Smooth muscle cell (in vitro differentiated cells): ENCODE results near the gene FAM227A. TPM values are rescaled to one million over a fixed set of nuclear protein-coding genes. Genes with fewer than 3 reads are reported as not detected.
A peak's percentile ranks its signal among the peaks of the same experiment; 100 is the strongest.

ENCODE experiments used
- DNase-seq: peaks from one replicate; lab custom pipeline; 2025; ENCODE audit not compliant: unreplicated experiment; lab: John Stamatoyannopoulos, UW
- H2AFZ ChIP-seq: fragments of 200-600 bp; sonication (generic); 2 replicates; pipeline ENCODE4 v1.6.0; 2016; ENCODE audit warnings: antibody characterized with exemption, low read depth, mild to moderate bottlenecking
- H3F3A ChIP-seq: fragments of 200-600 bp; sonication (generic); 2 replicates; pipeline ENCODE4 v1.6.0; 2017; ENCODE audit warnings: antibody characterized with exemption, low read depth
- H3K27ac ChIP-seq: fragments of 200-600 bp; sonication (generic); 2 replicates; pipeline ENCODE4 v1.5.1; 2016; ENCODE audit warnings: low read depth, mild to moderate bottlenecking
- H3K27me3 ChIP-seq: fragments of 200-600 bp; sonication (generic); 2 replicates; pipeline ENCODE4 v1.6.1; 2016; ENCODE audit warnings: low read depth, mild to moderate bottlenecking
- H3K36me3 ChIP-seq: fragments of 200-600 bp; sonication (generic); 2 replicates; pipeline ENCODE4 v1.5.1; 2016; ENCODE audit warnings: low read depth
- H3K4me1 ChIP-seq: fragments of 200-600 bp; sonication (generic); 2 replicates; pipeline ENCODE4 v1.5.1; 2016; ENCODE audit warnings: low read depth
- H3K4me2 ChIP-seq: fragments of 200-600 bp; sonication (generic); 2 replicates; pipeline ENCODE4 v1.6.0; 2016; ENCODE audit warnings: mild to moderate bottlenecking
- H3K4me3 ChIP-seq: fragments of 200-600 bp; sonication (generic); 2 replicates; pipeline ENCODE4 v1.5.1; 2016; ENCODE audit warnings: mild to moderate bottlenecking
- H3K79me2 ChIP-seq: fragments of 200-600 bp; sonication (generic); 2 replicates; pipeline ENCODE4 v1.6.0; 2016; ENCODE audit warnings: low read depth, mild to moderate bottlenecking
- H3K9ac ChIP-seq: fragments of 200-600 bp; sonication (generic); 2 replicates; pipeline ENCODE4 v1.6.0; 2016; ENCODE audit warnings: low read depth
- H3K9me3 ChIP-seq: fragments of 200-600 bp; sonication (generic); replicated peaks from 2 replicates; pipeline ENCODE4 v1.5.1; 2016; ENCODE audit warnings: low read depth
- H4K20me1 ChIP-seq: fragments of 200-600 bp; sonication (generic); 2 replicates; pipeline ENCODE4 v1.6.0; 2016; ENCODE audit warnings: low read depth
- CTCF ChIP-seq: fragments of 200-600 bp; sonication (generic); IDR thresholded peaks from 2 replicates; pipeline ENCODE4 v1.5.1; 2017; ENCODE audit warnings: borderline replicate concordance, mild to moderate bottlenecking, antibody characterized with exemption; ENCODE audit not compliant: insufficient read depth, poor library complexity, severe bottlenecking
- WGBS: methylation state at CpG from one replicate; pipeline ENCODE4 v1.1.7; 2016; ENCODE audit warnings: low lambda C conversion rate; 5-methylcytosine and 5-hydroxymethylcytosine counted together
- polyA plus RNA-seq: library from polyadenylated mRNA; unstranded; fragments of >200 nt; fragmentation: Nextera tagmentation; extraction: Ambion mirVana; gene quantifications from 2 replicates; pipeline ENCODE4 v1.2.1, GENCODE V29; 2016
- total RNA-seq: library from RNA; depleted of rRNA; stranded (reverse); fragments of >200 nt; gene quantifications from 2 replicates; pipeline ENCODE4 v1.2.3, GENCODE V29; 2014

The FAM227A gene
- total and polyA plus RNA-seq, 2 experiments from 2014 or later, result 1.5 to 4.9 TPM

- H3K36me3 ChIP-seq, result peaks cover 7% of the 10 kb centered on the region
- no peak for DNase-seq
- WGBS, result 100% methylated on average over 1 of the region's 1 CpG
Measured at GRCh38 chr22:38685761-38686160, 29.6 kb upstream of the FAM227A start.

GRCh38 chr22:38684895-38685294 lies 28.7 kb upstream of the FAM227A start:
- H3K9me3 ChIP-seq, result no peaks in the 10 kb centered on the region
- 97% methylated on average over 9 of the region's 9 CpGs for WGBS
- H4K20me1 ChIP-seq, result peaks cover 12% of the 10 kb centered on the region
- H3K4me3 ChIP-seq, result no peak overlapping the region
- DNase-seq, result no peak
- no peak overlapping the region for H3K4me2 ChIP-seq
- peaks cover 10% of the 10 kb centered on the region for H3K79me2 ChIP-seq
- H3K27ac ChIP-seq, result no peak overlapping the region
- H3K9ac ChIP-seq, result no peak overlapping the region
- no peak for TF ChIP-seq CTCF
- no peaks in the 10 kb centered on the region for H3F3A ChIP-seq
- no peak overlapping the region for H2AFZ ChIP-seq
- peaks cover 10% of the 10 kb centered on the region for H3K4me1 ChIP-seq
- no peaks in the 10 kb centered on the region for H3K27me3 ChIP-seq
- H3K36me3 ChIP-seq, result peaks cover 7% of the 10 kb centered on the region

More at GRCh38 chr22:38685761-38686160, 29.6 kb upstream of the FAM227A start:
- Histone ChIP-seq H3K79me2 (peaks cover 19% of the 10 kb centered on the region), H2AFZ (no peak overlapping the region), H3K4me2 (no peak overlapping the region), H3K4me1 (peaks cover 10% of the 10 kb centered on the region), H4K20me1 (peaks cover 20% of the 10 kb centered on the region), H3F3A (no peaks in the 10 kb centered on the region), H3K9me3 (no peaks in the 10 kb centered on the region), H3K9ac (no peak overlapping the region), H3K27me3 (no peaks in the 10 kb centered on the region), H3K27ac (no peak overlapping the region), H3K4me3 (no peak overlapping the region)
- no peak for TF ChIP-seq CTCF

GRCh38 chr22:38681582-38682335 lies 25.6 kb upstream of the FAM227A start, which contains the start of gene TOMM22:
TSS of gene TOMM22 (plus strand) at chr22:38681957. CDS start at chr22:38681979, 22 bp downstream.
- Histone ChIP-seq H2AFZ (peak within 1 kb of the TSS; percentile 74), H3K36me3 (peaks cover 7% of the 10 kb centered on the region), H3K9me3 (no peaks in the 10 kb centered on the region), H4K20me1 (no peaks in the 10 kb centered on the region), H3K4me2 (peak within 1 kb of the TSS; percentile 92), H3K79me2 (peaks cover 9% of the 10 kb centered on the region), H3K4me3 (peak within 1 kb of the TSS; percentile 87), H3K9ac (peak within 1 kb of the TSS; percentile 83), H3K4me1 (peaks cover 10% of the 10 kb centered on the region), H3F3A (no peaks in the 10 kb centered on the region), H3K27ac (no peak within 1 kb of the TSS), H3K27me3 (no peaks in the 10 kb centered on the region)
- WGBS, result under 1% methylated on average over 57 of the region's 60 CpGs
- TF ChIP-seq CTCF, result peak; percentile 32
- DNase-seq, result peak; percentile 58
